ENCODE data around the gene ARNT2. TPM values are rescaled to one million over a fixed set of nuclear protein-coding genes. Genes with fewer than 3 reads are reported as not detected.

Gene ARNT2
- total RNA-seq, 2 experiments from 2014 or later: 0.34 TPM; not detected in 1

GRCh38 chr15:80559761-80560160 is 155.6 kb downstream of the ARNT2 start:
- Mint-ChIP-seq H3K4me3 (no peak overlapping the region), H3K27ac (no peak overlapping the region), H3K36me3 (ENCODE audit: low read depth) (no peaks in the 10 kb centered on the region), H3K9me3 (no peaks in the 10 kb centered on the region), H3K4me1 (ENCODE audit: low read depth) (peaks cover 3% of the 10 kb centered on the region), H3K27me3 (peaks cover 11% of the 10 kb centered on the region)
- POLR2A ChIA-PET: no interaction called here
- ATAC-seq (no peak), DNase-seq (no peak)
- CTCF ChIA-PET: no interaction called here
- no peak for TF ChIP-seq CTCF (IDR thresholded peaks at IDR 0.05)
- intact Hi-C loops (cut with micrococcal nuclease): loop anchor here (5.0 kb wide), 1 partner anchor 218 kb away; the partner anchor contains the start of gene CEMIP

GRCh38 chr15:80560601-80561400 is 156.6 kb downstream of the ARNT2 start:
- intact Hi-C loops (cut with micrococcal nuclease): loop anchor here (5.0 kb wide), 1 partner anchor 216 kb away; the partner anchor contains the start of gene CEMIP
- Mint-ChIP-seq H3K27me3 (peaks cover 11% of the 10 kb centered on the region), H3K27ac (no peak overlapping the region), H3K4me3 (no peak overlapping the region), H3K9me3 (no peaks in the 10 kb centered on the region), H3K4me1 (ENCODE audit: low read depth) (peaks cover 3% of the 10 kb centered on the region), H3K36me3 (ENCODE audit: low read depth) (no peaks in the 10 kb centered on the region)
- ChIA-PET POLR2A (no interaction called here), CTCF (interaction anchor here (0.9 kb wide), 1 partner anchor 104 kb away, joined by 3 read pairs; no protein-coding TSS in a partner anchor)
- ATAC-seq (no peak), DNase-seq (no peak)
- no peak for TF ChIP-seq CTCF (IDR thresholded peaks at IDR 0.05)

GRCh38 chr15:80561500-80561899 is 157.3 kb downstream of the ARNT2 start:
- Mint-ChIP-seq H3K4me3 (no peak overlapping the region), H3K36me3 (ENCODE audit: low read depth) (no peaks in the 10 kb centered on the region), H3K27ac (no peak overlapping the region), H3K4me1 (ENCODE audit: low read depth) (peaks cover 3% of the 10 kb centered on the region), H3K9me3 (no peaks in the 10 kb centered on the region), H3K27me3 (peaks cover 15% of the 10 kb centered on the region)
- DNase-seq (no peak), ATAC-seq (no peak)
- POLR2A ChIA-PET: no interaction called here
- intact Hi-C loops (cut with micrococcal nuclease): loop anchor here (5.0 kb wide), 1 partner anchor 216 kb away; the partner anchor contains the start of gene CEMIP
- CTCF ChIA-PET: no interaction called here
- TF ChIP-seq CTCF (IDR thresholded peaks at IDR 0.05): no peak

GRCh38 chr15:80562033-80562432 is 157.9 kb downstream of the ARNT2 start:
- H3K4me3 Mint-ChIP-seq: no peak overlapping the region
- CTCF ChIA-PET: no interaction called here
- no peaks in the 10 kb centered on the region for H3K9me3 Mint-ChIP-seq
- H3K27ac Mint-ChIP-seq: no peak overlapping the region
- no peak for DNase-seq
- H3K36me3 Mint-ChIP-seq (ENCODE audit: low read depth): no peaks in the 10 kb centered on the region
- intact Hi-C loops (cut with micrococcal nuclease): loop anchor here (5.0 kb wide), 1 partner anchor 215 kb away; the partner anchor contains the start of gene CEMIP
- ATAC-seq: no peak
- H3K27me3 Mint-ChIP-seq: peaks cover 16% of the 10 kb centered on the region
- H3K4me1 Mint-ChIP-seq (ENCODE audit: low read depth): peaks cover 3% of the 10 kb centered on the region
- no peak for TF ChIP-seq CTCF (IDR thresholded peaks at IDR 0.05)
- POLR2A ChIA-PET: no interaction called here

- no peaks in the 10 kb centered on the region for H3K36me3 Mint-ChIP-seq (ENCODE audit: low read depth)
- H3K4me3 Mint-ChIP-seq: no peak overlapping the region
- no peaks in the 10 kb centered on the region for H3K9me3 Mint-ChIP-seq
- ChIA-PET POLR2A (no interaction called here), CTCF (no interaction called here)
- DNase-seq: no peak
- H3K4me1 Mint-ChIP-seq (ENCODE audit: low read depth): peaks cover 3% of the 10 kb centered on the region
- ATAC-seq: no peak
- intact Hi-C loops (cut with micrococcal nuclease): loop anchor here (5.0 kb wide), 1 partner anchor 214 kb away; the partner anchor contains the start of gene CEMIP
- no peak for TF ChIP-seq CTCF (IDR thresholded peaks at IDR 0.05)
- H3K27ac Mint-ChIP-seq: no peak overlapping the region
- H3K27me3 Mint-ChIP-seq: peaks cover 14% of the 10 kb centered on the region
Measured at GRCh38 chr15:80562846-80563245, 158.7 kb downstream of the ARNT2 start.

Measured in activated CD8-positive, alpha-beta T cell treated with anti-CD3 and anti-CD28 coated beads for 36 hours (primary cell).